ENCODE data around the gene ZNF385C. TPM values are rescaled to one million over a fixed set of nuclear protein-coding genes. Genes with fewer than 3 reads are reported as not detected.

ZNF385C gene
- total RNA-seq, 1 experiment from 2014 or later = 2.8 TPM

DNA sequence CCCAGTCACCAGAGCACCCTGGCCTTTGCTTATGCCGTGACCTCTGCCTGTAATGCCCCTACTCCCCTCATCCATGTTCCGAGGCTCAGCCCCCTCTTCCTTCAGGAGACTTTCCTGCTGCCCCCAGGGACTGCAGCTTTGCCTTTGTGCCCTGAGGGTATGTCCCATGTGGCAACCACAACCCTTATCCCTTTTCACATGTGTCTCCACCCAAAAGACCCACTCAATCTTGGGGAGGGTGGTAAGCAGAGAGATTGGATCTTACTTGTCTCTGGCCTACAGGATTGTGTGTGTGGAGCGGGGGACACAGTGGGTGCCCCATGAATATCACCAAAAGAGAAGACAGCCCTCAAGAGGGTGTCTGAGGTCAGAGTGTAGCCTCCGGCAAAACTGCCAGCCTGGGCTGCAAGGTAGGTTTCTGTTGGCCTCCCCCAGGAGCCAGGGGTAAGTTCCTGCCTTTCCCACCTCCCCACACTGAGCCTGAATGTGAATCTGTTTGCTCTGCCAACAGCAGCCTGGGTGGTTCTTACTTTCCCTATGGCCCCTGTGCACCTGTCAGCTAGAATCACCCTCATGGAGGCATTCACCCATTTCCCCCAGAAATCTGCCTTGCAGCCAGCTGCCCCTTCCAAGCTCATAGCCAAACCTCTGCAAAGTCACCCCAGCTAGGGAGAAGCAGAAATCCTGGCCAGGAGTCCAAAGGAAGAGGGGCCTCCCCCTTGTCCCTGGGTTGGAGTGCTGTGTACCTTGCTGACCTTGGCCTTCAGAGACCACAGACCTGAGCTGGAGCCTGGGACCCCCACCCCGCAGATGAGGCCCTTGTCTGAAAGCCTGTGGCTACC is 36.4 kb downstream of the ZNF385C start:
- Histone ChIP-seq H3K9me3 (ENCODE audit: control insufficient read depth, low read depth, low read length) (no peaks in the 10 kb centered on the region), H2BK15ac (ENCODE audit: low read depth, low read length) (no peak overlapping the region), H3K27me3 (ENCODE audit: insufficient read depth, low read length) (no peaks in the 10 kb centered on the region), H4K8ac (replicated peaks; ENCODE audit: insufficient read length, low read depth, low read length) (no peak overlapping the region), H3K18ac (ENCODE audit: insufficient read length, low read depth, low read length) (no peak overlapping the region), H3K79me1 (ENCODE audit: insufficient read depth, low read depth, low read length, poor library complexity, severe bottlenecking) (no peaks in the 10 kb centered on the region), H3K27ac (ENCODE audit: insufficient read length, low read depth, low read length) (no peak overlapping the region), H3K14ac (ENCODE audit: insufficient read depth, low read length) (no peak overlapping the region), H2BK12ac (ENCODE audit: insufficient read length, low read depth, low read length) (no peak overlapping the region), H2BK120ac (ENCODE audit: low read depth, low read length, poor library complexity, severe bottlenecking) (no peak overlapping the region), H3K23ac (ENCODE audit: insufficient read length, low read depth, low read length) (no peak overlapping the region), H2AK5ac (ENCODE audit: insufficient read length, low read length) (no peak overlapping the region), H3K56ac (ENCODE audit: insufficient read length, low read depth, low read length) (no peak overlapping the region), H2BK20ac (ENCODE audit: low read depth, low read length, poor library complexity, severe bottlenecking) (no peak overlapping the region), H2AFZ (ENCODE audit: low read length) (no peak overlapping the region), H3K9ac (ENCODE audit: extremely low read depth, insufficient read length, low read length) (no peak overlapping the region), H3K4me1 (ENCODE audit: insufficient read depth, low read length) (no peaks in the 10 kb centered on the region), H3K4ac (ENCODE audit: low read depth, low read length) (no peak overlapping the region), H4K5ac (ENCODE audit: insufficient read length, low read depth, low read length) (no peak overlapping the region), H3K79me2 (ENCODE audit: insufficient read depth, low read length) (no peaks in the 10 kb centered on the region), H4K91ac (ENCODE audit: insufficient read length, low read depth, low read length) (no peak overlapping the region), H3K23me2 (ENCODE audit: insufficient read length, low read depth, low read length, poor library complexity, severe bottlenecking) (no peaks in the 10 kb centered on the region), H2BK5ac (ENCODE audit: insufficient read length, low read length) (no peak overlapping the region), H3T11ph (ENCODE audit: low read length) (no peak overlapping the region), H4K20me1 (ENCODE audit: control insufficient read depth, insufficient read depth, insufficient read length) (peaks cover 3% of the 10 kb centered on the region), H3K4me2 (ENCODE audit: insufficient read depth, insufficient read length, low read length) (no peak overlapping the region)
- TF ChIP-seq, protein P1, sequence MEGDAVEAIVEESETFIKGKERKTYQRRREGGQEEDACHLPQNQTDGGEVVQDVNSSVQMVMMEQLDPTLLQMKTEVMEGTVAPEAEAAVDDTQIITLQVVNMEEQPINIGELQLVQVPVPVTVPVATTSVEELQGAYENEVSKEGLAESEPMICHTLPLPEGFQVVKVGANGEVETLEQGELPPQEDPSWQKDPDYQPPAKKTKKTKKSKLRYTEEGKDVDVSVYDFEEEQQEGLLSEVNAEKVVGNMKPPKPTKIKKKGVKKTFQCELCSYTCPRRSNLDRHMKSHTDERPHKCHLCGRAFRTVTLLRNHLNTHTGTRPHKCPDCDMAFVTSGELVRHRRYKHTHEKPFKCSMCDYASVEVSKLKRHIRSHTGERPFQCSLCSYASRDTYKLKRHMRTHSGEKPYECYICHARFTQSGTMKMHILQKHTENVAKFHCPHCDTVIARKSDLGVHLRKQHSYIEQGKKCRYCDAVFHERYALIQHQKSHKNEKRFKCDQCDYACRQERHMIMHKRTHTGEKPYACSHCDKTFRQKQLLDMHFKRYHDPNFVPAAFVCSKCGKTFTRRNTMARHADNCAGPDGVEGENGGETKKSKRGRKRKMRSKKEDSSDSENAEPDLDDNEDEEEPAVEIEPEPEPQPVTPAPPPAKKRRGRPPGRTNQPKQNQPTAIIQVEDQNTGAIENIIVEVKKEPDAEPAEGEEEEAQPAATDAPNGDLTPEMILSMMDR (conservative IDR thresholded peaks at IDR 0.05) = no peak
- WGBS (ENCODE audit: extremely low coverage, insufficient read length, low lambda C conversion rate) = no CpG with 5 or more reads among the region's 5 CpGs
- no peaks in the 10 kb centered on the region; a peak in 1 of 5 replicates for H3K9me3 Mint-ChIP-seq
- peak overlapping the region in 2 of 3 experiments; percentile 29 to 72; a peak in 2 of 7 replicates for H3K27ac Mint-ChIP-seq
- H3K4me1 Mint-ChIP-seq = peaks cover 20 to 33% of the 10 kb centered on the region in 2 experiments
- peaks cover 5% of the 10 kb centered on the region for H3K27me3 Mint-ChIP-seq (ENCODE audit: low read depth)
- no peak for DNase-seq
- H3K4me3 Mint-ChIP-seq = no peak overlapping the region
- H3K36me3 Mint-ChIP-seq (ENCODE audit: insufficient read depth in 1 of 3, low read depth in 3 of 3) = no peaks in the 10 kb centered on the region

All from H9 (cell line).